Measurements from ENCODE around the gene ANAPC1.

DNA sequence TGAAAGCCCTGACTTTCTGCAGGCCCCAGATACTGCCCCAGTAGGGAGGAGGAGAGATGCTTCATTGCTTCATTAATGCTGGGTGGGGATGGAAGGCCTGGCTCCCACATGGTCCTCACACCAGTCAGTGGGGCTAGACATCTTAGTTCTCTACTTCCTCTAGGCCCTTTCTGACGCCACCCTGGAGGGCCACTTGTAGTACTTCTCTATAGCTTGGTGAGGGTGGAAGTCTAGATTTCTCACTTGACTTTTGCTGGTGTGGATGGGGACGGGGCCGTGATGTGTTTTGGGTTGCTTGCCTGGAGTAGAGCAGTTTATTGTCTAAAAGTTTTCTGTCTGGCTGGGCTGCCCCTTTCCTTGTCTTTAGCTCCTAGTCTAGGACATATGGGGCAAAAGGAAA lies 33.1 kb upstream of the ANAPC1 start:
- no peak for TF ChIP-seq POLR2A (IDR thresholded peaks at IDR 0.05)
- TF ChIP-seq, protein P1, sequence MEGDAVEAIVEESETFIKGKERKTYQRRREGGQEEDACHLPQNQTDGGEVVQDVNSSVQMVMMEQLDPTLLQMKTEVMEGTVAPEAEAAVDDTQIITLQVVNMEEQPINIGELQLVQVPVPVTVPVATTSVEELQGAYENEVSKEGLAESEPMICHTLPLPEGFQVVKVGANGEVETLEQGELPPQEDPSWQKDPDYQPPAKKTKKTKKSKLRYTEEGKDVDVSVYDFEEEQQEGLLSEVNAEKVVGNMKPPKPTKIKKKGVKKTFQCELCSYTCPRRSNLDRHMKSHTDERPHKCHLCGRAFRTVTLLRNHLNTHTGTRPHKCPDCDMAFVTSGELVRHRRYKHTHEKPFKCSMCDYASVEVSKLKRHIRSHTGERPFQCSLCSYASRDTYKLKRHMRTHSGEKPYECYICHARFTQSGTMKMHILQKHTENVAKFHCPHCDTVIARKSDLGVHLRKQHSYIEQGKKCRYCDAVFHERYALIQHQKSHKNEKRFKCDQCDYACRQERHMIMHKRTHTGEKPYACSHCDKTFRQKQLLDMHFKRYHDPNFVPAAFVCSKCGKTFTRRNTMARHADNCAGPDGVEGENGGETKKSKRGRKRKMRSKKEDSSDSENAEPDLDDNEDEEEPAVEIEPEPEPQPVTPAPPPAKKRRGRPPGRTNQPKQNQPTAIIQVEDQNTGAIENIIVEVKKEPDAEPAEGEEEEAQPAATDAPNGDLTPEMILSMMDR (IDR thresholded peaks at IDR 0.05) = no peak
